HG02678 (cell line): Measurements from ENCODE around the gene NMU.
"Not testable (repeated sequence)": the region's sequence is repeated elsewhere in the genome, so short reads cannot be mapped to it uniquely, and the experiment has no call there.

Source experiments
- ATAC-seq: cut with Tn5 transposase; IDR thresholded peaks from one replicate; pipeline ENCODE4 v1.9.1; 2021; ENCODE audit warnings: mild to moderate bottlenecking, moderate library complexity; ENCODE audit not compliant: unreplicated experiment

NMU gene

GRCh38 chr4:55568905-55569504 is 67.1 kb downstream of the NMU start:
- ATAC-seq, result no peak

- ATAC-seq, result peak; percentile 100
Observed at GRCh38 chr4:55561889-55562288, 74.2 kb downstream of the NMU start.

- ATAC-seq, result no peak
Observed at GRCh38 chr4:55560096-55560495, 76.0 kb downstream of the NMU start.

- no peak for ATAC-seq
Observed at GRCh38 chr4:55554453-55555030, 81.6 kb downstream of the NMU start.

GRCh38 chr4:55553441-55554201 is 82.5 kb downstream of the NMU start:
- ATAC-seq, result no peak

- ATAC-seq, result not testable (repeated sequence)
Observed at GRCh38 chr4:55551964-55552363, 84.1 kb downstream of the NMU start.

- ATAC-seq, result no peak
Observed at GRCh38 chr4:55549888-55550287, 86.2 kb downstream of the NMU start.

GRCh38 chr4:55547918-55548317 is 88.2 kb downstream of the NMU start:
- ATAC-seq, result no peak

- no peak for ATAC-seq
Observed at GRCh38 chr4:55547466-55547770, 88.7 kb downstream of the NMU start.

- peak; percentile 75 for ATAC-seq
Observed at GRCh38 chr4:55546756-55547465, 89.2 kb downstream of the NMU start, which contains the start of gene CLOCK. Gene CLOCK (minus strand): TSS chr4:55546909. CDS start chr4:55482785, 64,124 bp downstream.

- ATAC-seq, result peak; percentile 45
Observed at GRCh38 chr4:55546506-55546755, 89.7 kb downstream of the NMU start.

GRCh38 chr4:55545641-55546505 is 90.2 kb downstream of the NMU start:
- ATAC-seq, result peak; percentile 46
